PC-3 (cell line): ENCODE results near the gene SPATA19.

Experiments used
- CTCF ChIP-seq: fragments of 300-600 bp; sonication (generic); conservative IDR thresholded peaks from 2 replicates; pipeline ENCODE4 v1.5.1; 2017; ENCODE audit warnings: antibody characterized with exemption, low read depth, mild to moderate bottlenecking, low read length
- EZH2 ChIP-seq: fragments of 300-600 bp; sonication (generic); IDR thresholded peaks from one replicate; pipeline ENCODE4 v1.6.1; 2017; ENCODE audit warnings: antibody characterized with exemption, mild to moderate bottlenecking, low read length; ENCODE audit not compliant: unreplicated experiment
- EZH2phosphoT487 ChIP-seq: fragments of 300-600 bp; sonication (generic); IDR thresholded peaks from 2 replicates; pipeline ENCODE4 v1.6.1; 2018; ENCODE audit warnings: mild to moderate bottlenecking, antibody characterized with exemption, low read length, borderline replicate concordance

DNA sequence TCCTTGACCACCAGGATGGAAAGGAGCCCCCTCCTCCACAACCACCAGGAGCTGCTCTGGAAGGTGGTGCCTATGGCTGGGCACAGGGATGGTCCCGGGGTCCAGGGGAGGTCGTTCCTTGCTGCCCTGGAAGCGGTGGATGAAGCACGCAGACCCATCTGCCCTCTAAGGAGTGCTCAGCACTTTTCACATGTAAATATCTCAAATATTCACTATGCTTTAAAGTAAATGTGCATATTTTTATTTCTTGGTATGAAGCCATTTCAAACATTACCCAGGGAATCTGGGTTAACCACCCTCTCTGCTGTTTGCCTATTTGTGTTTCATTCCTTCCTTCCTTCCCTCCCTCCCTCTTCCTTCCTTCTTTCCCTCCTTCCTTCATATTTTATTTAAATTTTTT, 21.7 kb downstream of the SPATA19 start:
- TF ChIP-seq EZH2phosphoT487 (no peak), CTCF (no peak), EZH2 (no peak)
